Measurements from ENCODE around the gene CEACAM20. TPM values are rescaled to one million over a fixed set of nuclear protein-coding genes. Genes with fewer than 3 reads are reported as not detected.
"Not testable (repeated sequence)": the region's sequence is repeated elsewhere in the genome, so short reads cannot be mapped to it uniquely, and the experiment has no call there.

CEACAM20 gene
- total and polyA plus RNA-seq, 2 experiments from 2014 or later: not detected

GRCh38 chr19:44566984-44567383, 37.5 kb upstream of the CEACAM20 start:
- Histone ChIP-seq H4K20me1 (ENCODE audit: insufficient read depth) (no peaks in the 10 kb centered on the region), H3K27ac (no peak overlapping the region), H3F3A (ENCODE audit: insufficient read depth) (no peaks in the 10 kb centered on the region), H3K4me3 (no peak overlapping the region), H3K4me1 (ENCODE audit: insufficient read depth) (no peaks in the 10 kb centered on the region), H3K27me3 (replicated peaks; ENCODE audit: insufficient read depth) (peaks cover 36% of the 10 kb centered on the region; the same call in 1 of the 2 replicates), H3K36me3 (ENCODE audit: low read depth) (no peaks in the 10 kb centered on the region), H3K9me2 (ENCODE audit: insufficient read depth) (no peaks in the 10 kb centered on the region), H2AFZ (no peak overlapping the region), H3K9ac (no peak overlapping the region), H3K79me2 (ENCODE audit: insufficient read depth) (no peaks in the 10 kb centered on the region), H3K9me3 (ENCODE audit: low read depth) (no peaks in the 10 kb centered on the region), H3K4me2 (ENCODE audit: unreplicated experiment) (no peak overlapping the region)
- WGBS, 2 experiments (ENCODE audit: low coverage in 1 of 2, low lambda C conversion rate in 2 of 2, missing lambda C conversion rate in 2 of 2): 46 to 58% methylated on average over 5 of the region's 5 CpGs
- TF ChIP-seq EZH2 (IDR thresholded peaks at IDR 0.05; ENCODE audit: insufficient read depth, poor library complexity, severe bottlenecking) (no peak), EZH2phosphoT487 (IDR thresholded peaks at IDR 0.05; ENCODE audit: insufficient read depth, low read depth) (no peak)
- DNase-seq: no peak
- in situ Hi-C loops (cut with MboI): loop anchor here (10.0 kb wide), 1 partner anchor 268 kb away; no protein-coding TSS in a partner anchor

GRCh38 chr19:44563086-44563655, 33.7 kb upstream of the CEACAM20 start:
- not testable (repeated sequence) for H3K9me3 ChIP-seq (ENCODE audit: low read depth); DNase-seq; H3K4me1 ChIP-seq (ENCODE audit: insufficient read depth); H3K79me2 ChIP-seq (ENCODE audit: insufficient read depth); H3K9me2 ChIP-seq (ENCODE audit: insufficient read depth); H4K20me1 ChIP-seq (ENCODE audit: insufficient read depth); H3K4me2 ChIP-seq (ENCODE audit: unreplicated experiment); H3K27ac ChIP-seq; H3K36me3 ChIP-seq (ENCODE audit: low read depth); H3K4me3 ChIP-seq; H3K9ac ChIP-seq; H3F3A ChIP-seq (ENCODE audit: insufficient read depth); H2AFZ ChIP-seq
- peaks cover 39% of the 10 kb centered on the region for H3K27me3 ChIP-seq (replicated peaks; ENCODE audit: insufficient read depth)
- 83 to 84% methylated on average over 19 to 33 of the region's 33 CpGs for WGBS, 2 experiments (ENCODE audit: low coverage in 1 of 2, low lambda C conversion rate in 2 of 2, missing lambda C conversion rate in 2 of 2)
- in situ Hi-C loops (cut with MboI): loop anchor here (10.0 kb wide), 1 partner anchor 272 kb away; no protein-coding TSS in a partner anchor

GRCh38 chr19:44557933-44558332, 28.5 kb upstream of the CEACAM20 start:
- Histone ChIP-seq H3K4me1 (ENCODE audit: insufficient read depth) (no peaks in the 10 kb centered on the region), H3K4me2 (ENCODE audit: unreplicated experiment) (no peak overlapping the region), H4K20me1 (ENCODE audit: insufficient read depth) (no peaks in the 10 kb centered on the region), H3F3A (ENCODE audit: insufficient read depth) (no peaks in the 10 kb centered on the region), H3K9ac (no peak overlapping the region), H3K36me3 (ENCODE audit: low read depth) (no peaks in the 10 kb centered on the region), H3K9me2 (ENCODE audit: insufficient read depth) (no peaks in the 10 kb centered on the region), H3K9me3 (ENCODE audit: low read depth) (no peaks in the 10 kb centered on the region), H3K79me2 (ENCODE audit: insufficient read depth) (no peaks in the 10 kb centered on the region), H3K27ac (no peak overlapping the region), H3K27me3 (replicated peaks; ENCODE audit: insufficient read depth) (peaks cover 13% of the 10 kb centered on the region), H3K4me3 (no peak overlapping the region), H2AFZ (no peak overlapping the region)
- 86 to 93% methylated on average over 2 of the region's 2 CpGs for WGBS, 2 experiments (ENCODE audit: low coverage in 1 of 2, low lambda C conversion rate in 2 of 2, missing lambda C conversion rate in 2 of 2)
- in situ Hi-C loops (cut with MboI): no loop called here
- TF ChIP-seq EZH2phosphoT487 (IDR thresholded peaks at IDR 0.05; ENCODE audit: insufficient read depth, low read depth) (no peak), EZH2 (IDR thresholded peaks at IDR 0.05; ENCODE audit: insufficient read depth, poor library complexity, severe bottlenecking) (no peak)
- no peak for DNase-seq

- no peaks in the 10 kb centered on the region for H3K79me2 ChIP-seq (ENCODE audit: insufficient read depth)
- TF ChIP-seq EZH2 (IDR thresholded peaks at IDR 0.05; ENCODE audit: insufficient read depth, poor library complexity, severe bottlenecking): no peak
- no peaks in the 10 kb centered on the region for H3K36me3 ChIP-seq (ENCODE audit: low read depth)
- 75 to 78% methylated on average over 2 of the region's 2 CpGs for WGBS, 2 experiments (ENCODE audit: low coverage in 1 of 2, low lambda C conversion rate in 2 of 2, missing lambda C conversion rate in 2 of 2)
- H3K4me2 ChIP-seq (ENCODE audit: unreplicated experiment): no peak overlapping the region
- no peak overlapping the region for H3K9ac ChIP-seq
- no peak overlapping the region for H2AFZ ChIP-seq
- no peak overlapping the region for H3K27ac ChIP-seq
- no peaks in the 10 kb centered on the region for H3K9me3 ChIP-seq (ENCODE audit: low read depth)
- no peaks in the 10 kb centered on the region for H4K20me1 ChIP-seq (ENCODE audit: insufficient read depth)
- no peaks in the 10 kb centered on the region for H3K4me1 ChIP-seq (ENCODE audit: insufficient read depth)
- H3F3A ChIP-seq (ENCODE audit: insufficient read depth): no peaks in the 10 kb centered on the region
- H3K4me3 ChIP-seq: no peak overlapping the region
- DNase-seq: no peak
- no peaks in the 10 kb centered on the region; the same call in 1 of the 2 replicates for H3K27me3 ChIP-seq (replicated peaks; ENCODE audit: insufficient read depth)
- in situ Hi-C loops (cut with MboI): no loop called here
- no peaks in the 10 kb centered on the region for H3K9me2 ChIP-seq (ENCODE audit: insufficient read depth)
These were observed 25.3 kb upstream of the CEACAM20 start for GRCh38 chr19:44554641-44555246.

All from GM23248 (cell line).